ENCODE results near the gene OLFML2A.

Gene OLFML2A

GRCh38 chr9:124759327-124759726 is 17.6 kb upstream of the OLFML2A start:
- no peak for DNase-seq (ENCODE audit: low read depth in 2 of 2)
- no peak overlapping the region for H3K4me3 ChIP-seq (replicated peaks in 1 of 2; ENCODE audit: low read depth in 2 of 2, low read length in 2 of 2)
- TF ChIP-seq CTCF (IDR thresholded peaks at IDR 0.05; ENCODE audit: low read depth, low read length) = no peak

- TF ChIP-seq CTCF (IDR thresholded peaks at IDR 0.05; ENCODE audit: low read depth, low read length) = no peak
Observed at GRCh38 chr9:124760719-124761118, 16.2 kb upstream of the OLFML2A start.

GRCh38 chr9:124761196-124761595 is 15.7 kb upstream of the OLFML2A start:
- TF ChIP-seq CTCF (IDR thresholded peaks at IDR 0.05; ENCODE audit: low read depth, low read length) = no peak
- no peak overlapping the region for H3K4me3 ChIP-seq (replicated peaks in 1 of 2; ENCODE audit: low read depth in 2 of 2, low read length in 2 of 2)
- no peak for DNase-seq (ENCODE audit: low read depth in 2 of 2)

More at GRCh38 chr9:124760719-124761118, 16.2 kb upstream of the OLFML2A start:
- no peak overlapping the region for H3K4me3 ChIP-seq (replicated peaks in 1 of 2; ENCODE audit: low read depth in 2 of 2, low read length in 2 of 2)
- no peak for DNase-seq (ENCODE audit: low read depth in 2 of 2)

- no peak overlapping the region for H3K4me3 ChIP-seq (replicated peaks in 1 of 2; ENCODE audit: low read depth in 2 of 2, low read length in 2 of 2)
- no peak for DNase-seq (ENCODE audit: low read depth in 2 of 2)
- no peak for TF ChIP-seq CTCF (IDR thresholded peaks at IDR 0.05; ENCODE audit: low read depth, low read length)
Observed at GRCh38 chr9:124761710-124762109, 15.2 kb upstream of the OLFML2A start.

GRCh38 chr9:124762633-124763032 is 14.3 kb upstream of the OLFML2A start:
- no peak for TF ChIP-seq CTCF (IDR thresholded peaks at IDR 0.05; ENCODE audit: low read depth, low read length)
- no peak for DNase-seq (ENCODE audit: low read depth in 2 of 2)
- no peak overlapping the region for H3K4me3 ChIP-seq (replicated peaks in 1 of 2; ENCODE audit: low read depth in 2 of 2, low read length in 2 of 2)

- no peak overlapping the region for H3K4me3 ChIP-seq (replicated peaks in 1 of 2; ENCODE audit: low read depth in 2 of 2, low read length in 2 of 2)
- TF ChIP-seq CTCF (IDR thresholded peaks at IDR 0.05; ENCODE audit: low read depth, low read length) = peak; percentile 33
- peak; percentile 41 to 43 for DNase-seq (ENCODE audit: low read depth in 2 of 2)
Observed at GRCh38 chr9:124764774-124765438, 12.0 kb upstream of the OLFML2A start.

GRCh38 chr9:124765439-124765835 is 11.5 kb upstream of the OLFML2A start:
- H3K4me3 ChIP-seq (replicated peaks in 1 of 2; ENCODE audit: low read depth in 2 of 2, low read length in 2 of 2) = no peak overlapping the region
- DNase-seq (ENCODE audit: low read depth in 2 of 2) = no peak
- no peak for TF ChIP-seq CTCF (IDR thresholded peaks at IDR 0.05; ENCODE audit: low read depth, low read length)

Measured in cardiac fibroblast (primary cell).